Calu3 (cell line): ENCODE results near the gene IDS. TPM values are rescaled to one million over a fixed set of nuclear protein-coding genes. Genes with fewer than 3 reads are reported as not detected.
A peak's percentile ranks its signal among the peaks of the same experiment; 100 is the strongest.

Experiments used
- BruUV-seq: library from RNA; stranded (reverse); fragments of 400-500 nt; replicated peaks from 2 replicates; lab custom pipeline; 2021; lab: Mats Ljungman, UMichigan
- CTCF ChIA-PET: fragments of 300-600 bp; sonication (Branson Sonifier 250); formaldehyde crosslinking; loops from one replicate; lab custom pipeline; 2022; ENCODE audit warnings: antibody characterized with exemption; lab: Charles Lee
- DNase-seq: peaks from one replicate; pipeline ENCODE4 v3.0.0; 2022
- H3K27ac Mint-ChIP-seq: one replicate; pipeline ENCODE4 v1.8.0; 2022; ENCODE audit warnings: mixed read lengths; ENCODE audit not compliant: unreplicated experiment
- H3K27me3 Mint-ChIP-seq: one replicate; pipeline ENCODE4 v1.8.0; 2022; ENCODE audit warnings: mixed read lengths; ENCODE audit not compliant: unreplicated experiment
- H3K36me3 Mint-ChIP-seq: one replicate; pipeline ENCODE4 v1.8.0; 2022; ENCODE audit warnings: mild to moderate bottlenecking, moderate library complexity, mixed read lengths; ENCODE audit not compliant: insufficient read depth, unreplicated experiment
- H3K4me1 Mint-ChIP-seq: one replicate; pipeline ENCODE4 v1.8.0; 2022; ENCODE audit warnings: mild to moderate bottlenecking, low read depth, mixed read lengths; ENCODE audit not compliant: unreplicated experiment
- H3K4me3 Mint-ChIP-seq: one replicate; pipeline ENCODE4 v1.8.0; 2022; ENCODE audit warnings: mild to moderate bottlenecking, low read depth, moderate library complexity, mixed read lengths; ENCODE audit not compliant: unreplicated experiment
- H3K9me3 Mint-ChIP-seq: one replicate; pipeline ENCODE4 v1.8.0; 2022; ENCODE audit warnings: low read depth, mixed read lengths; ENCODE audit not compliant: unreplicated experiment
- CTCF ChIP-seq: fragments of 200-600 bp; IDR thresholded peaks from one replicate; pipeline ENCODE4 v1.8.0; 2022; ENCODE audit warnings: antibody characterized with exemption; ENCODE audit not compliant: unreplicated experiment
- intact Hi-C: fragments of 100-400 bp; cut with micrococcal nuclease; formaldehyde crosslinking; loops from one replicate; pipeline ENCODE4 v1.10.0; 2022; ENCODE audit not compliant: unreplicated experiment
- total RNA-seq: library from RNA; stranded (reverse); gene quantifications from 2 replicates; pipeline ENCODE4 v1.2.3, GENCODE V29; 2022

Gene IDS
- total RNA-seq, 1 experiment from 2014 or later = 84.4 TPM

GRCh38 chrX:149453030-149453429 is 52.1 kb downstream of the IDS start:
- Mint-ChIP-seq H3K4me3 (no peak overlapping the region), H3K4me1 (no peaks in the 10 kb centered on the region), H3K27ac (no peak overlapping the region), H3K36me3 (no peaks in the 10 kb centered on the region), H3K9me3 (no peaks in the 10 kb centered on the region), H3K27me3 (no peaks in the 10 kb centered on the region)
- intact Hi-C loops = no loop called here
- no peak for TF ChIP-seq CTCF
- DNase-seq = peak; percentile 18
- no TSS peak for BruUV-seq
- CTCF ChIA-PET = no interaction called here

GRCh38 chrX:149433451-149433850 is 71.7 kb downstream of the IDS start:
- CTCF ChIA-PET = interaction anchor here (0.6 kb wide), 1 partner anchor 390 kb away, joined by 4 read pairs; no protein-coding TSS in a partner anchor
- H3K9me3 Mint-ChIP-seq = no peaks in the 10 kb centered on the region
- no TSS peak for BruUV-seq
- H3K4me1 Mint-ChIP-seq = no peaks in the 10 kb centered on the region
- no peak overlapping the region for H3K4me3 Mint-ChIP-seq
- H3K27ac Mint-ChIP-seq = no peak overlapping the region
- TF ChIP-seq CTCF = no peak
- intact Hi-C loops = no loop called here
- no peaks in the 10 kb centered on the region for H3K27me3 Mint-ChIP-seq
- no peaks in the 10 kb centered on the region for H3K36me3 Mint-ChIP-seq
- no peak for DNase-seq

DNA sequence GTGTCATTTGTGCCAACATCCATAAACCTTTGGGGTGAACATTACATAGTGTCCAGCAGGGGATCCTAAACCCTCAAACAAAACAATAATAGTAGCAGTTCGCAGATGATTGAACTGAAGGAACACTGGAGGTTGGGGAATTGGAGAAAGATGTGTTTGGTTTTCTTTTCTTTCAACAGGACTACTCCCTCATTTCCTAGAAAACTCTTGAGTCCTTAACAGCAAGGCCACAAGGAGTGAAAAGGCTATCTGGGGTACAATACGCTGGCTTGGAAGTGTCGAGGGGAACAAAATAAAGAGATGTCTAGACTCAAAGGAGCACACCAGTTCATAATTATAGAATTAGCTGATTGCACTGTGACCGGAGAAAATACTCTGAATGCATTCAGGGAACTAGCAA is 72.1 kb downstream of the IDS start:
- no peaks in the 10 kb centered on the region for H3K27me3 Mint-ChIP-seq
- intact Hi-C loops = no loop called here
- no peaks in the 10 kb centered on the region for H3K36me3 Mint-ChIP-seq
- H3K27ac Mint-ChIP-seq = no peak overlapping the region
- no peak for DNase-seq
- no TSS peak for BruUV-seq
- no peaks in the 10 kb centered on the region for H3K9me3 Mint-ChIP-seq
- CTCF ChIA-PET = interaction anchor here (0.6 kb wide), 1 partner anchor 391 kb away, joined by 4 read pairs; no protein-coding TSS in a partner anchor
- H3K4me3 Mint-ChIP-seq = no peak overlapping the region
- no peaks in the 10 kb centered on the region for H3K4me1 Mint-ChIP-seq
- TF ChIP-seq CTCF = no peak

Other genes with a start within 250 kb of the IDS start
- 17.8 and 24.9 TPM in 2 replicates for gene EOLA1, start 35.7 kb upstream of the IDS start, total RNA-seq
- not detected in 2 replicates for gene HSFX3, start 44.6 kb upstream of the IDS start, total RNA-seq
- gene MAGEA9B, start 82.2 kb upstream of the IDS start, total RNA-seq = not detected in 2 replicates
- 0.76 and 2.1 TPM in 2 replicates for gene HSFX2, start 90.0 kb upstream of the IDS start, total RNA-seq
- gene TMEM185A, start 126.5 kb upstream of the IDS start, total RNA-seq = 30.2 and 33.9 TPM in 2 replicates
- not detected in 2 replicates for gene MAGEA11, start 206.8 kb upstream of the IDS start, total RNA-seq